AG08395 (cell line): ENCODE data around the gene CCDC50.
A peak's percentile ranks its signal among the peaks of the same experiment; 100 is the strongest.

ENCODE experiments used
- DNase-seq: peaks from one replicate; pipeline ENCODE4 v3.0.0; 2012; ENCODE audit warnings: mixed read lengths, low spot score

Gene CCDC50

DNA sequence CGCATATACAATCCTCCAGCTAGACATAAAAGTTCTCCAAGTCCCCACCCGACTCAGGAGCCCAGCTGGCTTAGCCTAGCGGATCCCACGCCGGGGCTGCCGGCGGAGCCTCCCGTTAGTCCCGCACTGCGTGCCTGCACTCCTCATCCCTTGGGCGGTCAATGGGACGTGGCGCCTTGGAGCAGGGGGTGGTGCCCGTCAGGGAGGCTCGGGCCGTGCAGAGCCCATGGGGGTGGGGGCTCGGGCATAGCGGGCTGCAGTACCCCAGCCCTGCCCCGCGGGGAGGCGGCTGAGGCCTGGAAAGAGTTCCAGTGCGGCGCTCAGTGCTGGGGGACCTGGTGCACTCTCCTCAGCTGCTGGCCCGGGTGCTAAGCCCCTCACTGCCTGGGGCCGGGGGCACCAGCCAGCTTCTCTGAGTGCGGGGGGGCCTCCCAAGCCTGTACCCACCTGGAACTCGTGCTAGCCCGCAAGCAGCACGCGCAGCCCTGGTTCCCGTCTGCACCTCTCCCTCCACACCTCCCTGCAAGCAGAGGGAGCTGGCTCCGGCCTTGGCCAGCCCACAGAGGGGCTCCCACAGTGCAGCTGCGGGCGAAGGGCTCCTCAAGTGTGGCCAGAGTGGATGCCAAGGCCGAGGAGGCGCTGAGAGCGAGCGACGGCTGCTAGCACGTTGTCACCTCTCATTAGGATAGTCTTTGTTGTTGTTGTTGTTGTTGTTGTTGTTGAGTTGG is 12.2 kb upstream of the CCDC50 start:
- no peak for DNase-seq

- DNase-seq: no peak
Measured at GRCh38 chr3:191320316-191320715, 8.9 kb upstream of the CCDC50 start.

DNA sequence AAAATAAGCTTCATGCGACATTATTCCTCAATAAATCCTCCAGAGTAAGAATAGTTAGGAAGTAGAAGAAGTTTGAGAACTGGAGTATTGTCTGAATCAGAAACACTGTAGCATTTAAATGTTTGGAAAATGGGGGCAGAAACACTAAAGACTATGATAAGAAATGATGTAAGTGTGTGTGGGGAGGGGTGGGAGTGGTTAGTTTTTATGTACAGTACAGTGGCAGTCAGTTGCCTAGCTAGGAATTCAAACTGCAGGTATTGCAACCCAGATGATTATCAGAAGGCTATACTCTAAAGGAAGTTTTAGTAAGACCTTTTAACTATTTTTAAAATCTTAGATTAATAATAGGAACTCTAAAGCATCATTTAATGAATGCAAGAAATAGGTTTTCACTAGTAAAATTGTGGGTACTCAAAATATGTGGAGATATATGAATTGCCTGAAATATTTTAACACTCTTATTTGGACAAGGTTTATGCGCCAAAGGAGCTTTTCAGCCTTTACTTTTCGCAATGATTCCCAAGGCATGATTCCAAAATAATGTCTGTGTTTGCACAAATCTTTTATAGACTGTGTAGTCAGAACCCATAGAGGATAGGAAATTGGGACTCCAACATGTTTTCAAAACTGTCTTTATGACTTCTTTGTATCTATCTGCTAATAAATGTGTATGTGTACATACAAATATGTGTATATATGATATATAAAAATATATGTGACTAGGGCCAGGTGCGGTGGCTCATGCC is 8.0 kb upstream of the CCDC50 start:
- no peak for DNase-seq

- no peak for DNase-seq
Measured at GRCh38 chr3:191324936-191325335, 4.3 kb upstream of the CCDC50 start.

DNA sequence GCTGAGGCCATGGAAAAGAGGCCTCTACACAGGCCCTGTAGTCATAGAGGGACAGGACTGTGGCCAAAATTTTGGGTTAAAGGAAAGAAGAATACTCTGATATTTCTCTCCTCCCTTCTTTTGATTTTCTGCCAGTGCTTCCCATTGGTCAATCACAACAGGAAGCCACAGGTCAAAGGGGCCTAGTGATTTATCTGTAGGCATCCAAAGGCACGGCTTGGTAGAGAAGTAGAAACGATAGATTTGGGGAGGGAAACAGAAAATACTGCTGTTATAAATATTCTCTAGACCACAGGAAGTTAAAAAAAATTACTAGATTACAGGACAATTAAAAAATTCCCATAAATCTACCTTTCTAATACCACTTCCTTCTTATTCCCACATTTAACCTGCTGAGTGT is 1.7 kb upstream of the CCDC50 start:
- no peak for DNase-seq

DNA sequence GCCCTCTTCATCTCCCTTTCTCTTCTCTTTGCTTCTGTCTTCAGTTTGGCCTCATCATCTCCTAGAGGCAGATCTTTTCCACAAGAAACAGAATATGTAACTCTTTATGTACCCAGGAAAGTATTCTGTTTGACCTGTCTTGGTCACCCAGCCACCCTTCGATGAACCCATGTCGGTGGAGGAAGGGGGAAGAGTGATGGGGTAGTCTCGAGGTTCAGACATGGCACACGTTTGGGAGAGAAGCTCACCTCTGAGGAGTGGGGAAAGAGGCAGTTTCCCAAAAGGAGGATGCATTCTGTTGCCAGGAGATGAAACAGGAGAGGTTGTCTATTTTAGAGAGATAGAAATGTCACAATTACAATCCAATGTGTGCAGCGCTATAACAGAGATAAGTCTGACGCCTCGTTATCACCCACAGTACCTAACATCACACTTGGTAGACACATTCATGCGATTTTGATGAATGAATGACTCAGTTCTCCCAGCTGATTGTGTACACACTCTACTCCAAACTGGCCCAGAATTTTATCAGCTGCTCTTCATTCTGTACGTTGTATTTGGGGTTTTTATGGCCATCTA is 722 bp upstream of the CCDC50 start:
- no peak for DNase-seq

GRCh38 chr3:191329654-191330529 is 698 bp downstream of the CCDC50 start, which contains the start of gene UTS2B:
Gene UTS2B, minus strand, starts transcription at chr3:191330526. Its CDS starts 48,337 bp downstream, at chr3:191282189.
- DNase-seq: peak; percentile 38

GRCh38 chr3:191330530-191331048 is 1.4 kb downstream of the CCDC50 start:
- DNase-seq: peak; percentile 65

GRCh38 chr3:191331388-191331787 is 2.2 kb downstream of the CCDC50 start:
- peak; percentile 16 for DNase-seq

DNA sequence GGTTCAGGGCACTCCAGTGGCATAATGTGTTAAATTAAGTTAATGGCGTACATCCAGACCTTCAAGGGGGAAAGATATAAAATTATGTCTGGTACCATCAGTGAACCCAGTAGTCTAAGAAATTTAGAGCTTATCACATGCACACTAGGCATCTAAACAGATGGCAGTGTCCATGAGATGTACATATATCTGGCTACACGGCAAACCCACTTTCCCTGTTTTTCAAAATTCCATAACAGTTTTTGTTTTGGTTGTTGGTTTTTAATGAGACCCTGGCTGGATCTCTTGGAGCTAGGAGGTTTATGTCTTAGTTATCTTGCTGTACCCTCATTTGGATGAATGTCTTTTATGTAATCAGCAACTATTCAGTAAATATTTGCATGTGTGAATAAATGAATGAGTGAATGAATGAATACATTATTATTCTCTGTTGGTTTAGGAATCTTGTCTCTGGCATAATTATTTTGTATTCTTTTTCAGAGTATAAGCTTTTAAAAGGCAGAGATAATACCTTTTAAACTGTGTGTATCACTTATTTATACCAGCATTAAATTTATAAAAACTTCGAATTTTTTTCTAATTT is 4.2 kb downstream of the CCDC50 start:
- no peak for DNase-seq

DNA sequence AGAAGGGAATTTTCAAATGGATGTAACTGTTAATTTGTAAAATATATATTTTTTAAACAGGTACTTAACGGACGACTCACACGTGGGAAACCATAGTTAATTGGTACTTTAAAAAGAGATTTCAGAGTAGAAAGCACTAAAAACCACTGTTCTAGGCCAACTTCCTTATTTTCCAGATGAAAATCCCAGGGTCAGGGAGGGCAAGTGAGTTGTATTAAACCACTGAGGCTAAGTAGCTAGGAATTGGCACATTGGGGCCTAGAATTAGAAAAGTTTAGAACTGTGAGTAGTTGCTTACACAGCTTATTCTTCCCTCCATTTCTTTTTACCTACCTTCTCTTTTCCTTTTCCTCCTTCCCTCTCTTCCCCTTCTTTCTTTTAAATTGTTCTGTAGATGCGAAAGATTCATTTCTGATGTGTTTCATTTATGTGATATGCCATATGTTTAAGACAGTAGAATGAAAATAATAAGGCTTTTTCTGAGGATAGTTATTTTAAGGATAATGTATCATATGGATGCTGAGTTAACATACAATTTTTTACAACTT is 5.2 kb downstream of the CCDC50 start:
- no peak for DNase-seq

- DNase-seq: no peak
Measured at GRCh38 chr3:191336833-191337232, 7.6 kb downstream of the CCDC50 start.

DNA sequence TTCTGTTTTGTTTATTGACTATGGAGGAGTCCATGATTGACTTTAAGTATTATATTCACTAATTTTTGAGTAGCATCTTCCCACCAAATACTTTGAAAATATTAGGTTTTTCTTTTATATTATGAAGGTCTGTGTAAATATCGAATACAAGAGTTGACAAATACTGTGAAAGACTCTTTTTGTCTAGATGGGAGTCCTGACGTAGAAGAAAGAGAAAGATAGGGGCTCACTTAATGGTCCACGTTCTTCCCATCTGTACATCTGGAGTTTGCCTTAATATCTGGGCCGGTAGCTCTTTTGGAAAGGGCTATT is 8.9 kb downstream of the CCDC50 start:
- no peak for DNase-seq

DNA sequence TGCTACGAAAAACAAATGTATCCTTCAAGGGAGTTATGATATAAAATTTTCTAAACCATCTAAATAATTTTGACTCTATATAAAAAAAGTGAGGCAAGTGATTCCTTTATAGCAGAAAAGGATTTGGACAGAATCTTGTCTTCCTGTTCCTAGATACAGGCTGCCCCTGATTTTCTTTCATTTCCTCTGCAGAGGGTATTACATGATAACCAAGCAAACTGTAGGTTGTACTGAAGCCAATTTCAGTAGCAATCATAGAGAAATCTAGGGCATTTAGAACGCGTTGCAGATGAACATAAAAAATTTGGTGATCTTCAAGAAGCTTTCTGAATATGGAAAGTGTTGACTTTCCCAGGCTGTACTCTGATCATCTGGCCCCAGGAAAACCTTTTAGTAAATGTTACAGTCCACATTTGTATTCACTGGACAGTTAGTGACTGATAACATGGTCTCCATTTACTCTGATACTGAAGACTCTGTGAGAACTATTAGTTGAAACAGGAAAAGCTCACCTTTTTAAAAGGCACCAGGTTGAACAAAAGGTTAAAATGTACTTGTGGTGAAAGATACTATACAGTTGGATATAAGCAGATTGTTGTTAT is 10.2 kb downstream of the CCDC50 start:
- no peak for DNase-seq

DNA sequence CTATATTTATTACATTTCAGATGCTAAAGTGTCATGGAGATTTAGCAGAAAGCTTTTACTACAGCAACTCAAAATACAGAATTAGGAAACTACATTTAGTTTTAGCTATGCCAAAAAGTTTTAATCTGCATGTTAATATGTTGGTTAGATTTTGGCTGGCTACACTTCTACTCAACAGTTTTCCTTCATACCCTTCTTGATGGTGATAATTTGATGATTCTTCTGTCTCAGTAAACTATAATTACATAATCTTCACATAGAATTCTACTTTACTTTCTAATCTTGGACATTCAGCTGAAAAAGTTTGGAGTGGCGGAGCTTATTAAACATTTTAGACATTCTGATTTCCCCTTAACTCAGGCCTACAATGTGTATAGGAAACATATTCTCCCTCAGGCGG is 11.2 kb downstream of the CCDC50 start:
- no peak for DNase-seq

DNA sequence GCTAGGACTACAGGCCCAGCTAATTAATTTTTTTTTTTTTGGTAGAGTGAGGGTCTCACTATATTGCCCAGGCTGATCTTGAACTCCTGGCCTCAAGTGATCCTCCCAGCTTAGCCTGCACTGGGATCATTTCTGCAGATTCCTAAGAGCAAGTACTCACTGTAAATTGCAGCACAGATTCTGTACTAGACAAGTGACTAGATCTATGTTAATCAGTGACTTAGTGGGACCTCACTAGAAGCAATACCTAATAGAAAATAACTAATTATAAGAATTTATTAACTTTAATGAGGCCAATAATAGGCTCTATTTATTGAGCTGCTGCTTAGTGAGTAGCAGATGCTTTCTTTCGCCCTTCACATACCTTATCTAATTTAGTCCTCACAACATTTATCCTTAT is 11.8 kb downstream of the CCDC50 start:
- no peak for DNase-seq

DNA sequence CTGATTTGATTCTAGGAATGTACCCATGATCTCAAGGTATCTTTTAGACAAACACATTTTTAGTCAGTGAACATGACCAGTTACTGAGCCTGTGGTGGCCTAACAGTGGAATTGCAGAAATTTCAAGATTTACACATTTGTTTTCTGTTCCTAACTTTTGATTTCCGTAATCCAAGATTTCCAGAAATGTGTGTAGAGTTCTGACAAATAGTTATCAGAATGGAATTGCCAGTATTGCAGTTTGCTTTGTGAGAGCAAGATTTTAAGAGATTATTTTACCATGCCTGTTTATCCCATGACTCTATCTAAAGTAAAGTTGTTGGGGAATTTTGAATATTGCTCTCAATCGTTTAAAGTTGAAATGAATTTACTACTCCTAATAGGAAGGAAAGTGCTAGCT is 12.8 kb downstream of the CCDC50 start:
- no peak for DNase-seq

DNA sequence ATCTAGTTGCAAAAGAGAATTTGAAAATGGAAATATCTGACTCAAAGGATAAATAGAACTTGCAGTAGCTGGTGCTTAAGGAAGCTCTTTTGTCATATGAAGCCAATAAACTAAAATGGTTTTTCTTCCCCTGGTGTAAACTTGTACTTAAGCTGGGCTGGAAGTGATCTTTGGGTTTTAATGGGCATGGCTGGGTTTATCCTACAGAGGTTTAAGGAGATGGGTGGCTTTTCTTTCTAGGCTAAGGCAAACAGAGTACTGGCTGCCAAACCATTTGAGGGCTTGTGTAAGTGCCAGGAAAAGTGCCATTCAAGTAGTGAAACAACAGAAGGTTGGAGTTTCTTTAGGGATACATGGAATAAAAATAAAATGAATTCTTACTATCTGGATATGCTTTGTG is 13.2 kb downstream of the CCDC50 start:
- no peak for DNase-seq

- no peak for DNase-seq
Measured at GRCh38 chr3:191343115-191343514, 13.9 kb downstream of the CCDC50 start.

DNA sequence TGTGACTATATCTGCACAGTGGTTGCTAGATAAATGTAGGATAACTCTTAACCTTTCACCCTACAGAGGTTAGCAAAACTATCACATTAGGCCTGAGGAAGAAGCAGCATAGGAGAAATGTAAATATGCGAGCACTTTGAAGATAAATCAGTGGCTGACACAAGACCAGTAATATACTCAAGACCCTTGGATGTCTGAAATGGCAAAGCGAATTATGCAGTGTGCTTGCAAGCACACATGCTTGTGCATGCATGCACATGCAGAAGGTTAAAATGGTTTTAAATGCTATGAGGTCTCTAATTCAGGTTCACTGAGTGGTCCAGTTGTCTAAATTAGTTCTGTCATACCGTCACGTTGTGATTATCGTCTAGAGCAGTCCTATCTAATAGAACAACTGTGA is 14.7 kb downstream of the CCDC50 start:
- no peak for DNase-seq

DNA sequence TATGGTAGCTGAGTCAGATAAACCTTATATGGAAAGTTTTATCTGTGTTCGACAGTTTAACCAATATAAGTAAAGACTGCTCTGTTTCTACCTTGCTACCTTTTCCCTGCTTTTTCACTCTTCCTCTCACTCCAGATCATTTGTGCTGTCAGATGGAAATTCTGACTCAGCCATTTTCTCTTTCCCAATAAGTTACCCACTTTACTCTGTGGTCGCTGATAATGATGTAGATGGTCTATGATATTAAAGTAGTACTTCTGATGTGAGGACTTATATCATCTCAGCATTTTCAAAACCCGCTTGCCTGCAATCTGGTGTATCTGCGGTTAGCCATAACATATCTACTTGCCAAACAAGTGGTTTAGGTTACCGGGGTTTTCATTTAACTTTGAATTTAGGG is 16.1 kb downstream of the CCDC50 start:
- DNase-seq: no peak
